Kidney epithelial cell (primary cell): ENCODE measurements around the gene PHF3. TPM values are rescaled to one million over a fixed set of nuclear protein-coding genes. Genes with fewer than 3 reads are reported as not detected.
"Not testable (repeated sequence)": the region's sequence is repeated elsewhere in the genome, so short reads cannot be mapped to it uniquely, and the experiment has no call there.

Source experiments
- DNase-seq: peaks from one replicate; pipeline ENCODE4 v3.0.0-alpha.2; 2010; ENCODE audit warnings: low read depth
- H3K27me3 ChIP-seq: 2 replicates; pipeline ENCODE4 v1.6.0; 2011; ENCODE audit warnings: low read length; ENCODE audit not compliant: control insufficient read depth, insufficient read depth
- H3K36me3 ChIP-seq: 2 replicates; pipeline ENCODE4 v1.5.1; 2011; ENCODE audit warnings: low read length; ENCODE audit not compliant: control insufficient read depth, insufficient read depth
- H3K4me3 ChIP-seq: 2 replicates; pipeline ENCODE4 v1.5.1; 2011; ENCODE audit warnings: low read depth, mild to moderate bottlenecking, control low read depth, low read length
- total RNA-seq: library from RNA; depleted of rRNA; stranded (reverse); fragments of >200 nt; gene quantifications from 2 replicates; pipeline ENCODE4 v1.2.3, GENCODE V29; 2015
- TF ChIP-seq, protein P1 (sequence below): IDR thresholded peaks from 2 replicates; pipeline ENCODE4 v1.5.1; 2011; ENCODE audit warnings: mild to moderate bottlenecking, moderate library complexity, low read length, control low read depth, inconsistent platforms; ENCODE audit not compliant: insufficient read depth, poor library complexity, severe bottlenecking

PHF3 gene
- total RNA-seq, 1 donor from 2014 or later: 45.7 TPM

DNA sequence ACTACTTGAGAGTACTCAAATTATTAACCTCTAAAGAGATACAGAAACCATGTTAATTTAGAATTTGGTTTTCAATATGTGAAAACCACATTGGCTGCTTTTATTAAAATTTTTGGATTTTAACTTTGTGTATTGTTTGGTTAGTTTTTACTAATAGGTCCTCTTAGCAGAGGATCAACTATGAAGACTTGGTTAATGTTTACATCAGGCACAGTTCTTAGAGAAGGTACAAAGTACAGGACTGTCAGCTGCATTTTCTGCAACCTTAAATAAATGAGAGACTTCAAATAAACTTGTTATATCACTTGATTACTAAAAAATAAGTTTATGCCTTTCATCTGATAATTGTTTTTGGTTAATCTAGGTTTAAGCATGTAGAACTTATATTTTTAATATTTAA, 89.1 kb downstream of the PHF3 start:
- Histone ChIP-seq H3K4me3 (no peak overlapping the region), H3K27me3 (no peaks in the 10 kb centered on the region), H3K36me3 (no peaks in the 10 kb centered on the region)
- DNase-seq: no peak
- TF ChIP-seq, protein P1, sequence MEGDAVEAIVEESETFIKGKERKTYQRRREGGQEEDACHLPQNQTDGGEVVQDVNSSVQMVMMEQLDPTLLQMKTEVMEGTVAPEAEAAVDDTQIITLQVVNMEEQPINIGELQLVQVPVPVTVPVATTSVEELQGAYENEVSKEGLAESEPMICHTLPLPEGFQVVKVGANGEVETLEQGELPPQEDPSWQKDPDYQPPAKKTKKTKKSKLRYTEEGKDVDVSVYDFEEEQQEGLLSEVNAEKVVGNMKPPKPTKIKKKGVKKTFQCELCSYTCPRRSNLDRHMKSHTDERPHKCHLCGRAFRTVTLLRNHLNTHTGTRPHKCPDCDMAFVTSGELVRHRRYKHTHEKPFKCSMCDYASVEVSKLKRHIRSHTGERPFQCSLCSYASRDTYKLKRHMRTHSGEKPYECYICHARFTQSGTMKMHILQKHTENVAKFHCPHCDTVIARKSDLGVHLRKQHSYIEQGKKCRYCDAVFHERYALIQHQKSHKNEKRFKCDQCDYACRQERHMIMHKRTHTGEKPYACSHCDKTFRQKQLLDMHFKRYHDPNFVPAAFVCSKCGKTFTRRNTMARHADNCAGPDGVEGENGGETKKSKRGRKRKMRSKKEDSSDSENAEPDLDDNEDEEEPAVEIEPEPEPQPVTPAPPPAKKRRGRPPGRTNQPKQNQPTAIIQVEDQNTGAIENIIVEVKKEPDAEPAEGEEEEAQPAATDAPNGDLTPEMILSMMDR: no peak

DNA sequence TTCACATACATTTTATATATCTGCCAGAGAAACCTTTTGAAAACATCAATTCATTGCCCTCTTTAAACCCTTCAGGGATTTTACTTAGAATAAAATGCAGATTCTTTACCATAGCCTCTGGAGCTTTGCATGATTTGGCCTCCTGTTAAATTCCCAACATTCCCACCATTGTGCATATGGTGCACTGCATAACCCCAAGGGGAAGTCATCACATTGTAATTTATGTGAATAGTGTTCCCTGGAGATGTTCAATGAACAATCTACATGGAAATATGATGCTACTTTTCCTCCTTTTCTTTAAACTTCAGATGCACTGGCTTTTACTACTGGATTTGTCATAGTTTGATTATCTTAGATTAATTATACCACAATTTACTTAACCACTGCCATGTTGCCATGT, 94.7 kb downstream of the PHF3 start:
- TF ChIP-seq, protein P1: no peak
- DNase-seq: no peak
- no peaks in the 10 kb centered on the region for H3K27me3 ChIP-seq
- H3K36me3 ChIP-seq: no peaks in the 10 kb centered on the region
- H3K4me3 ChIP-seq: no peak overlapping the region

DNA sequence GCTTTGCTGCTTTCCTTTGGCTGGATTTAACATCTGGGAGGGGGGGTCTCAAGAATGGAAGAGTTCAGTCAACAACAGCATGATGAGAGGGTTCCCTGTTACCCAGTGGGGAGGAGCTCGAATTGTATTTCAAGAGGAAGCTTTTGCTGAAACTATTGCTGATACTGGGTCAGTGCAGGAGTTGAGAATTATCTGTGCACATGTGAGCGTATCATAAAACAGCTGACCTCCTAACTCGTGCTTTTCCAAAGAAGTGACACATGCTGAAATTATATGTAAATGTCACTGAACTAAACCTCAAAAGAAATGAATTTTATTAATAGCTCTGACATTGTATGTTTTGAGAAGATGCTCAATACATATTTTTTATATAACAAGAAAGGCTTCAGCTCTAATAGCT, 96.3 kb downstream of the PHF3 start:
- DNase-seq: no peak
- Histone ChIP-seq H3K4me3 (no peak overlapping the region), H3K36me3 (no peaks in the 10 kb centered on the region), H3K27me3 (no peaks in the 10 kb centered on the region)
- TF ChIP-seq, protein P1: no peak

- H3K4me3 ChIP-seq: no peak overlapping the region
- no peaks in the 10 kb centered on the region for H3K27me3 ChIP-seq
- H3K36me3 ChIP-seq: no peaks in the 10 kb centered on the region
- TF ChIP-seq, protein P1: no peak
- DNase-seq: no peak
Measured at GRCh38 chr6:63732336-63732735, 96.7 kb downstream of the PHF3 start.

DNA sequence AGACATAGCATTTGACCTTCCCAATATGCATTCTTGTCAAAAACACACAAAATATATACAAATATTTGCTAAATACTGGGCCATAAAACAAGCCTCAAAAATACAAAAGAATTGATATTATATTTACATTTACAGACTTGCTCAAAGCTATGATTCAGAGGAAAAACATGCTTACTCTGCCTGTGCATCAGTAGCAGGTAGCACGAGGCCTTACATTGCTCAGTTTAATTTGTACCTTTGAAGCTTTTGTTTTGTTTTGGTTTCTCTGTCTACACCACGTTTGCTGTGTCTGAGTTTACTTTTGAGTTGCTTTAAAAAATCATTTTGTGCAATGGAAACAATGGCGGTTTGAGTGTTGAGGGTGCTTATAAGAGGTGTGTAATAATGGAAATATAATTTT, 99.3 kb downstream of the PHF3 start:
- DNase-seq: no peak
- Histone ChIP-seq H3K36me3 (no peaks in the 10 kb centered on the region), H3K4me3 (no peak overlapping the region), H3K27me3 (no peaks in the 10 kb centered on the region)
- TF ChIP-seq, protein P1: no peak

DNA sequence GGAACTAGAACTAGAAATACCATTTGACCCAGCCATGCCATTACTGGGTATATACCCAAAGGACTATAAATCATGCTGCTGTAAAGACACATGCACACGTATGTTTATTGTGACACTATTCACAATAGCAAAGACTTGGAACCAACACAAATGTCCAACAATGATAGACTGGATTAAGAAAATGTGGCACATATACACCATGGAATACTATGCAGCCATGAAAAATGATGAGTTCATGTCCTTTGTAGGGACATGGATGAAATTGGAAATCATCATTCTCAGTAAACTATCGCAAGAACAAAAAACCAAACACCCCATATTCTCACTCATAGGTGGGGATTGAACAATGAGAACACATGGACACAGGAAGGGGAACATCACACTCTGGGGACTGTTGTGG, 102.6 kb downstream of the PHF3 start:
- H3K27me3 ChIP-seq, H3K4me3 ChIP-seq, H3K36me3 ChIP-seq, DNase-seq: not testable (repeated sequence)
